NT2/D1 (cell line): ENCODE measurements around the gene SLC39A11.

Source experiments
- SUZ12 ChIP-seq: IDR thresholded peaks from 2 replicates; pipeline ENCODE4 v1.6.1; 2011; ENCODE audit not compliant: insufficient read length, insufficient read depth; ENCODE audit errors: extremely low read depth
- YY1 ChIP-seq: IDR thresholded peaks from 2 replicates; pipeline ENCODE4 v1.6.1; 2011; ENCODE audit not compliant: insufficient read length, insufficient read depth
- ZNF274 ChIP-seq: IDR thresholded peaks from 2 replicates; pipeline ENCODE4 v1.6.1; 2011; ENCODE audit warnings: mild to moderate bottlenecking, low read depth, low read length

DNA sequence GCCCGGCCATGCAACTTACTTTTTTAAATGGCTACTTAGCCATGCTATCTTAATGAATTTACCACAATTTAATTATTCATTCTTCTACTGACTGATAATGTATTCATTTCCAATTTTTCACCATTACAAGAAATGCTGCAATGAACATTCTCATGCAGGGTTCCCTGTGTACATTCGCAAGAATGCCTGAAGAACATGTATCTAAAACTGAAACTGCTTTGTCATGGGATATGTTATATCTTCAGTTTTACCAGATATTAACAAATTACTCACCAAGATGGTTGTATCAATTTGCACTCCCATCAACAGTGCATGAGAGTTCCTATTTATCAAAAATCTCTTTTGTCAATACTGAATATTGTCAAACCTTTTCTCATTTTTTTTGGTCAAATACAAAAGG, 100.8 kb downstream of the SLC39A11 start:
- TF ChIP-seq ZNF274, result no peak
- TF ChIP-seq YY1, result no peak
- TF ChIP-seq SUZ12, result no peak
